Measurements from ENCODE around the gene PFN1.

DNA sequence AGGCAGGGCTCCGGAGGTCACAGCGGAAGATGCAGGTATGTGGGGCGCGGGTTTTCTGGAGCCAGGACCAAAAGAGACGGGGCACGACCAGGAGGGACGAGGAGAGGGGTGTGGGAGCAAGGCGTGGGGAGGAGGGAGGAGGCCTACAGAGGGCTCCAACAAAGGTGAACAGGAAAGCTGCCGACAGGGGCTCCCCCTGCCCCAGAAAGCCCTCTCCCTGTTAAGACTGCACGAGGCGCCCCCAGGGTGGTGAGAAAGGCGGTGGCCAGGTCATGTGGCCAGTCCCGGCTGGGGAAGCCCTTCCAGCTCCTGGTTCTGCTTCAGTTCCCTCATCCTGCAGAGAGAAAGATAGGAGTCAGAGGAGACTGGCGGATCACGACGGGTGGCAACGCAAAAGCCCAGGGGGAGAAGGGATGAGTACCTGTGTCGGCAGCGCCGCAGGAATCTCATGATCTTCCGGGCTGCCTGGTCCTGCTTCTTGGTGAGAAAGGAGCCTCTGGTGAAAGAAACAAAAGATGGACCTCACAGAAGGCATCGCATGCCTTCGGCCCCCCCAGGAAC, 20.2 kb upstream of the PFN1 start:
- no peak for TF ChIP-seq RXRA (IDR thresholded peaks at IDR 0.05; ENCODE audit: insufficient read depth, low read depth, low read length)
- no peak for TF ChIP-seq MAFK (IDR thresholded peaks at IDR 0.05; ENCODE audit: low read depth, low read length)
- no peak for TF ChIP-seq POLR2AphosphoS5 (IDR thresholded peaks at IDR 0.05; ENCODE audit: low read depth, low read length)
- no peak for TF ChIP-seq EZH2 (IDR thresholded peaks at IDR 0.05; ENCODE audit: low read depth, low read length, severe bottlenecking)
- TF ChIP-seq RAD21 (IDR thresholded peaks at IDR 0.05 in 1 of 2, conservative IDR thresholded peaks at IDR 0.05 in 1 of 2; ENCODE audit: low read depth in 2 of 2, low read length in 2 of 2): 0 out of 4 replicates have a peak, but pooled peaks of 1 of the 2 experiments have one; percentile 2
- TF ChIP-seq BRCA1 (IDR thresholded peaks at IDR 0.05; ENCODE audit: low read depth, low read length): no peak
- TF ChIP-seq SP1 (IDR thresholded peaks at IDR 0.05; ENCODE audit: low read depth, low read length): no peak
- TF ChIP-seq KDM1A (IDR thresholded peaks at IDR 0.05; ENCODE audit: borderline replicate concordance, low read length): no peak
- TF ChIP-seq RFX5 (IDR thresholded peaks at IDR 0.05; ENCODE audit: borderline replicate concordance, low read depth, low read length): no peak
- TF ChIP-seq, protein P1, sequence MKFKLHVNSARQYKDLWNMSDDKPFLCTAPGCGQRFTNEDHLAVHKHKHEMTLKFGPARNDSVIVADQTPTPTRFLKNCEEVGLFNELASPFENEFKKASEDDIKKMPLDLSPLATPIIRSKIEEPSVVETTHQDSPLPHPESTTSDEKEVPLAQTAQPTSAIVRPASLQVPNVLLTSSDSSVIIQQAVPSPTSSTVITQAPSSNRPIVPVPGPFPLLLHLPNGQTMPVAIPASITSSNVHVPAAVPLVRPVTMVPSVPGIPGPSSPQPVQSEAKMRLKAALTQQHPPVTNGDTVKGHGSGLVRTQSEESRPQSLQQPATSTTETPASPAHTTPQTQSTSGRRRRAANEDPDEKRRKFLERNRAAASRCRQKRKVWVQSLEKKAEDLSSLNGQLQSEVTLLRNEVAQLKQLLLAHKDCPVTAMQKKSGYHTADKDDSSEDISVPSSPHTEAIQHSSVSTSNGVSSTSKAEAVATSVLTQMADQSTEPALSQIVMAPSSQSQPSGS (IDR thresholded peaks at IDR 0.05; ENCODE audit: low read length): no peak
- TF ChIP-seq BACH1 (IDR thresholded peaks at IDR 0.05; ENCODE audit: low read length): no peak
- TF ChIP-seq, protein P2, sequence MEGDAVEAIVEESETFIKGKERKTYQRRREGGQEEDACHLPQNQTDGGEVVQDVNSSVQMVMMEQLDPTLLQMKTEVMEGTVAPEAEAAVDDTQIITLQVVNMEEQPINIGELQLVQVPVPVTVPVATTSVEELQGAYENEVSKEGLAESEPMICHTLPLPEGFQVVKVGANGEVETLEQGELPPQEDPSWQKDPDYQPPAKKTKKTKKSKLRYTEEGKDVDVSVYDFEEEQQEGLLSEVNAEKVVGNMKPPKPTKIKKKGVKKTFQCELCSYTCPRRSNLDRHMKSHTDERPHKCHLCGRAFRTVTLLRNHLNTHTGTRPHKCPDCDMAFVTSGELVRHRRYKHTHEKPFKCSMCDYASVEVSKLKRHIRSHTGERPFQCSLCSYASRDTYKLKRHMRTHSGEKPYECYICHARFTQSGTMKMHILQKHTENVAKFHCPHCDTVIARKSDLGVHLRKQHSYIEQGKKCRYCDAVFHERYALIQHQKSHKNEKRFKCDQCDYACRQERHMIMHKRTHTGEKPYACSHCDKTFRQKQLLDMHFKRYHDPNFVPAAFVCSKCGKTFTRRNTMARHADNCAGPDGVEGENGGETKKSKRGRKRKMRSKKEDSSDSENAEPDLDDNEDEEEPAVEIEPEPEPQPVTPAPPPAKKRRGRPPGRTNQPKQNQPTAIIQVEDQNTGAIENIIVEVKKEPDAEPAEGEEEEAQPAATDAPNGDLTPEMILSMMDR (IDR thresholded peaks at IDR 0.05; ENCODE audit: control extremely low read depth in 1 of 3, insufficient read depth in 1 of 3, low read depth in 1 of 3, low read length in 3 of 3): no peak
- TF ChIP-seq POU5F1 (IDR thresholded peaks at IDR 0.05; ENCODE audit: low read depth, low read length): no peak
- no peak for TF ChIP-seq JUND (IDR thresholded peaks at IDR 0.05; ENCODE audit: low read length)

All from H1 (cell line).